Thyroid gland (tissue), 4 donors: ENCODE data around the gene ACSL3. TPM values are rescaled to one million over a fixed set of nuclear protein-coding genes. Genes with fewer than 3 reads are reported as not detected.
"Not testable (repeated sequence)": the region's sequence is repeated elsewhere in the genome, so short reads cannot be mapped to it uniquely, and the experiment has no call there.

Source experiments
- DNase-seq, 2 donors: peaks; one replicate each; pipeline ENCODE4 v3.0.0-alpha.2; 2019
- H3K27ac ChIP-seq, 3 donors: fragments of 200-600 bp; sonication (generic); 1 replicate in 2 of 3; 2 replicates in 1 of 3; pipeline ENCODE4 v1.5.1; 2016 to 2019; ENCODE audit warnings: mild to moderate bottlenecking in 1 of 3, moderate library complexity in 1 of 3
- H3K27me3 ChIP-seq: fragments of 200-600 bp; sonication (generic); one replicate; pipeline ENCODE4 v1.5.1; 2019
- H3K36me3 ChIP-seq, 2 donors: fragments of 200-600 bp; sonication (generic); one replicate each; pipeline ENCODE4 v1.5.1; 2016 to 2019
- H3K4me1 ChIP-seq, 2 donors: fragments of 200-600 bp; sonication (generic); one replicate each; pipeline ENCODE4 v1.5.1; 2017 to 2019
- H3K4me3 ChIP-seq, 3 donors: fragments of 200-600 bp; sonication (generic); replicated peaks in 1 of 3; 1 replicate in 2 of 3; 2 replicates in 1 of 3; pipeline ENCODE4 v1.5.1; 2016; ENCODE audit warnings: mild to moderate bottlenecking in 1 of 3
- H3K9me3 ChIP-seq: fragments of 200-600 bp; sonication (generic); one replicate; pipeline ENCODE4 v1.5.1; 2017
- POLR2A ChIP-seq, 2 donors: fragments of 450-650 bp; IDR thresholded peaks; one replicate each; pipeline ENCODE4 v1.6.1; 2017; ENCODE audit warnings: antibody characterized with exemption in 2 of 2, mild to moderate bottlenecking in 2 of 2, moderate library complexity in 1 of 2
- WGBS, 2 donors: methylation state at CpG; one replicate each; pipeline ENCODE4 v1.1.5; 2017; 5-methylcytosine and 5-hydroxymethylcytosine counted together
- intact Hi-C: fragments of 100-400 bp; cut with DNase I; formaldehyde crosslinking; loops from one replicate; pipeline ENCODE4 v1.15.1; 2023
- total RNA-seq, 4 donors: library from RNA; depleted of rRNA; stranded (reverse); fragments of >200 nt; gene quantifications; one replicate each; pipeline ENCODE4 v1.2.3, GENCODE V29; 2016
- TF ChIP-seq, protein P1 (sequence below), 6 experiments: fragments of 200-600 bp in 3 of 6; fragments of 450-650 bp in 3 of 6; sonication (generic) in 3 of 6; IDR thresholded peaks; one replicate each; pipeline ENCODE4 v1.5.1; 2016 to 2019; ENCODE audit warnings: antibody characterized with exemption in 6 of 6, mild to moderate bottlenecking in 2 of 6, inconsistent platforms in 1 of 6, moderate library complexity in 1 of 6

ACSL3 gene
- total RNA-seq, 4 donors from 2014 or later: 62.0 to 85.8 (median 76.6) TPM

DNA sequence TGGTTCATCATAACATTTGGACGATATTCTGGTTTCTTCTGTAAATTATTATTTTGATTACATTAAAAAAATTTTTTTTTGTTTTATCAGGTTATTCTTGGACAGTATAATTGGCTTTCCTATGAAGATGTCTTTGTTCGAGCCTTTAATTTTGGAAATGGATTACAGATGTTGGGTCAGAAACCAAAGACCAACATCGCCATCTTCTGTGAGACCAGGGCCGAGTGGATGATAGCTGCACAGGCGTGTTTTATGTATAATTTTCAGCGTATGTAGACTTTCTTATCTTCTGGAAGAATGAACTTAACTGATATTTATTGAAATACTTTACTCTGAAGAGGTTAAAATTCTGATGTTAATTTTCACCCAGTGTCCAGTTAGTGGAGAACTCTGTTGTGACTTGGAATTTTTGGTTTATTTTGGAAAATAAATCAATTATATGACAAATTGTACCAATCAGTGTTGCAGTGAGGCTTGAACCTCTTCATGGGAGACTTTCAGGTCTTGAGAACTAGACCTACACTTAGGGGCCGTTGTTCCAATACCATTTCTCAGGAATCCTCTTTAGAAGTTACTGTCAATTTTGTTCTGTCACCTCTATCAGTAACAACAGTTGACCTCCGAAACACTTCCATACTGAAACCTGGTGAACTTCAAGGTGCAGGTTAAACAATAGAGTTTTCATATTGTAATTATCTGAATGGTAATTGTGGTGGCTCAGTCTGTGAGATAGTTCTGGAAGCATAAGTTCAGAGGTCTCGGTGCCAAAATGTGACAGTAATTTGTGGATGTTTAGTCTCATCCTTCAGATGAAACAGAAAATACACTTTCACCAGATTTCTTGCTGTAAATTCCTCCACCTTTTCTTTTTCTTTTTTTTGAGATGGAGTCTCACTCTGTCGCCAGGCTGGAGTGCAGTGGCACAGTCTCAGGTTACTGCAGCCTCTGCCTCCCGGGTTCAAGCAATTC, 55.7 kb downstream of the ACSL3 start:
- no peak overlapping the region for H3K27ac ChIP-seq
- TF ChIP-seq, protein P1, sequence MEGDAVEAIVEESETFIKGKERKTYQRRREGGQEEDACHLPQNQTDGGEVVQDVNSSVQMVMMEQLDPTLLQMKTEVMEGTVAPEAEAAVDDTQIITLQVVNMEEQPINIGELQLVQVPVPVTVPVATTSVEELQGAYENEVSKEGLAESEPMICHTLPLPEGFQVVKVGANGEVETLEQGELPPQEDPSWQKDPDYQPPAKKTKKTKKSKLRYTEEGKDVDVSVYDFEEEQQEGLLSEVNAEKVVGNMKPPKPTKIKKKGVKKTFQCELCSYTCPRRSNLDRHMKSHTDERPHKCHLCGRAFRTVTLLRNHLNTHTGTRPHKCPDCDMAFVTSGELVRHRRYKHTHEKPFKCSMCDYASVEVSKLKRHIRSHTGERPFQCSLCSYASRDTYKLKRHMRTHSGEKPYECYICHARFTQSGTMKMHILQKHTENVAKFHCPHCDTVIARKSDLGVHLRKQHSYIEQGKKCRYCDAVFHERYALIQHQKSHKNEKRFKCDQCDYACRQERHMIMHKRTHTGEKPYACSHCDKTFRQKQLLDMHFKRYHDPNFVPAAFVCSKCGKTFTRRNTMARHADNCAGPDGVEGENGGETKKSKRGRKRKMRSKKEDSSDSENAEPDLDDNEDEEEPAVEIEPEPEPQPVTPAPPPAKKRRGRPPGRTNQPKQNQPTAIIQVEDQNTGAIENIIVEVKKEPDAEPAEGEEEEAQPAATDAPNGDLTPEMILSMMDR (IDR thresholded peaks at IDR 0.05): peak in 2 of 6 experiments; percentile 13 to 15
- no peak for TF ChIP-seq POLR2A (IDR thresholded peaks at IDR 0.05)
- no peaks in the 10 kb centered on the region for H3K27me3 ChIP-seq
- no peak for DNase-seq
- intact Hi-C loops: no loop called here
- H3K4me1 ChIP-seq: peaks cover 7 to 14% of the 10 kb centered on the region in 2 donors
- H3K4me3 ChIP-seq: no peak overlapping the region
- 86 to 89% methylated on average over 11 of the region's 11 CpGs for WGBS, 2 donors
- no peaks in the 10 kb centered on the region for H3K36me3 ChIP-seq
- no peaks in the 10 kb centered on the region for H3K9me3 ChIP-seq

- H3K4me3 ChIP-seq, H3K9me3 ChIP-seq, H3K36me3 ChIP-seq, intact Hi-C loops, H3K27me3 ChIP-seq, DNase-seq, H3K27ac ChIP-seq: not testable (repeated sequence)
- H3K4me1 ChIP-seq: peaks cover 5 to 11% of the 10 kb centered on the region in 2 donors
- 72 to 74% methylated on average over 9 of the region's 9 CpGs for WGBS, 2 donors
Measured at GRCh38 chr2:222917212-222917611, 56.4 kb downstream of the ACSL3 start.

DNA sequence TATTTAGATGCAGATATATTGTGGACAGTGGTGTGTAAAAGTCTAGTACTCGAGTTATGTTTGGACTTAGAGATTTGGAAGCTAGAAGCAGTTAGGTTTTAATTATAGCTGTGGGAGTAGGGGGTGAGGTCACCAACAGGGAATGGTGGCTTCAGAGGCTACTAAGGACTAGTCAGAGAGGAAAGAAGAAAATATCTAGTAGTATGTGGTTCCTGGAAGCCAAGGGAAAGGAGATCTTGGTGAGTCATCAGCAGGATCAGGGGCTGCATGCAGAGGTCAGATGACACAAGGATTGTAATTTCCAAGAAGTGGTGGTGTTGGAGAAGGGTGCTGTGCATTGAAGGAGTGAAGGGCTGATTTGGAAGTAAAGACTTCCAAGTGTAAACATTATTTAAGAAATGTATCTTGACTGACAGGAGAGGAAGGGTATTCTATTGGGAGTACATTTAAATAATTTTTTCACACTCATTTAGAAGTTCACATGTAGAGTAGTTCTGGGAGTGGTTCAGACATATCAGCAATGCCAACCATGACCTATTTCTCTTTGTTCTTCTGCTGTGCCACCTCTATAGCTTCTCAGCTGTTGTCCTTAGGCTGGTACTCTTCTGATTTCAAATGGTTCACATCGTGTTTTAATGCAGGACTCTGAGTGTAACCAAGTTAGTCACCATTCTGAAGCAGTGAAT, 59.1 kb downstream of the ACSL3 start:
- Histone ChIP-seq H3K27ac (no peak overlapping the region), H3K27me3 (no peaks in the 10 kb centered on the region), H3K36me3 (peaks cover 4 to 5% of the 10 kb centered on the region in 2 donors), H3K4me3 (no peak overlapping the region), H3K9me3 (no peaks in the 10 kb centered on the region), H3K4me1 (no peaks in the 10 kb centered on the region)
- intact Hi-C loops: no loop called here
- DNase-seq: no peak
- 82 to 83% methylated on average over 2 of the region's 2 CpGs for WGBS, 2 donors
- TF ChIP-seq, protein P1 (IDR thresholded peaks at IDR 0.05): no peak
- no peak for TF ChIP-seq POLR2A (IDR thresholded peaks at IDR 0.05)

DNA sequence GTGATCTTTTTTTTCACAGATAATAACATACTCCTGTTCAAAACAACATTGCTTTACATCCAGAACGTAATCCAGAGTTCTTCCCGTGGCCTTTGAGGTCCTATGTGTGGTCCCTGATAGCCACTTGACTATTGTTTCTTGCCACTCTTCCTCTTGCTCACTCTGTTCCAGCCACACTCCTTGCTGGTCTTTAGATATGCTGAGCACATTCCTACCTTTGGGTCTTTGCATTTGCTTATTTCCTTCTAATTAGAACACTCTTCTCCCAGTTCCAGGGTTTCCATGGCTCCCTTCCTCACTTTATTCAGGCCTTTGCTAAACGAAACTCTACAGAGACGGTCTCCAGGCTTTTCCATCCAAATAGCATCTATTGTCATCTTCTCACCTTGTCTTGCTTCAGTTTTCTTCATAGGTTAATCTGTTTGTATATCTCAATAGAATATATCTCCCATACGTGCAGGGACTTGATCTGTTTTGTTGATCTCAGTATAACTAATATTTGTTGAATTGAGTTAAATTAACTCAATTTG, 59.9 kb downstream of the ACSL3 start:
- Histone ChIP-seq H3K4me3 (no peak overlapping the region), H3K4me1 (peaks cover 0 to 5% of the 10 kb centered on the region in 2 donors), H3K36me3 (peaks cover 4 to 10% of the 10 kb centered on the region in 2 donors), H3K9me3 (no peaks in the 10 kb centered on the region), H3K27ac (no peak overlapping the region), H3K27me3 (no peaks in the 10 kb centered on the region)
- no peak for TF ChIP-seq POLR2A (IDR thresholded peaks at IDR 0.05)
- TF ChIP-seq, protein P1 (IDR thresholded peaks at IDR 0.05): no peak
- intact Hi-C loops: no loop called here
- WGBS, 2 donors: 95 to 96% methylated on average over 5 of the region's 5 CpGs
- DNase-seq: no peak

- H3K36me3 ChIP-seq: peaks cover 4 to 10% of the 10 kb centered on the region in 2 donors
- intact Hi-C loops: no loop called here
- TF ChIP-seq, protein P1 (IDR thresholded peaks at IDR 0.05): no peak
- no peak for TF ChIP-seq POLR2A (IDR thresholded peaks at IDR 0.05)
- 82 to 86% methylated on average over 8 of the region's 8 CpGs for WGBS, 2 donors
- DNase-seq: no peak
- H3K27me3 ChIP-seq: no peaks in the 10 kb centered on the region
- no peaks in the 10 kb centered on the region for H3K9me3 ChIP-seq
- peaks cover 4 to 5% of the 10 kb centered on the region in 2 donors for H3K4me1 ChIP-seq
- no peak overlapping the region for H3K4me3 ChIP-seq
- no peak overlapping the region for H3K27ac ChIP-seq
Measured at GRCh38 chr2:222922019-222922800, 61.4 kb downstream of the ACSL3 start.
